ENCODE data around the gene GGT5. TPM values are rescaled to one million over a fixed set of nuclear protein-coding genes. Genes with fewer than 3 reads are reported as not detected.
"Not testable (repeated sequence)": the region's sequence is repeated elsewhere in the genome, so short reads cannot be mapped to it uniquely, and the experiment has no call there.

Gene GGT5
- total RNA-seq, 1 experiment from 2014 or later = not detected

DNA sequence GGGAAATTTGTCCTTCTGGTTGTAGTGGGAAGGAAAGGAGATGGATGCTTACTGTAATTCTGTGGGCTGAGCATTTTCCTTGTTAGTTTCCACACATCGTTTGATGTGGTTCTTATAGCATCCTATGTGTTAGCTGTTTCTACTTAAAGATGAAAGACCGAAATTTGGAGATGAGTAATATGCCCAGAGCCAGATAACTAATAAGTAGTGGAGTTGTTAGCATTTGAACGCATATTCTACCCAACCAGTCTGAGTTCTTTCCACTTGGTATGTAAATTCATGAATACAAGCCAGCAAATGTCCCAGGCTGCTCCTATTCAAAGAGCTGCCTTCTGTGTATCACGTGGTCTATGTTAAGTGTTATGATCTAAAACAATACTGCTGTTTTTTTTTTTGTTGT, 40.4 kb upstream of the GGT5 start:
- peaks cover 53% of the 10 kb centered on the region for H3K4me1 ChIP-seq (replicated peaks; ENCODE audit: insufficient read depth)
- POLR2A ChIA-PET (ENCODE audit: unreplicated experiment) = no interaction called here

DNA sequence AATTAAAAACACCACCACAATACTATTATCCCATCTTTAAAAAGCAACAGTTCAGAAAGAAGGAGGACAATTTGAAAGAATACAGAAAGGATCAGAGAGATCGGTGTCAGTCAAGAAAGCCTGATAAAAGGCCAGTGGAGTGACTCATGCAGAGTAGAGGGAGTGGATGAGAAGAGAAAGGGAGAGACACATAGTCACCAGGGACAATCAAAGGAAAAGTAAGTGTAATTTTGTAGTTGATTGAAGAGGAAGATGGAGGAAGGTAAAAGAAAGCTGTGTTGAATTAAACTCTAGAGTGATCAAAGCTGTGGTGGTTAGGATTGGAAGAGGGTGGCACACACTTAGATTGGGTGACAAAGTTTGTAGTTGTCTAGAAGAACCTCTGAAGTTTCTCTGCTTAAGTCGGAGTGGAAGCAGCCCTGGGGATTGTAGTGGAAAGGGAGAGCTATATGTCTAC, 39.9 kb upstream of the GGT5 start:
- POLR2A ChIA-PET (ENCODE audit: unreplicated experiment) = no interaction called here
- H3K4me1 ChIP-seq (replicated peaks; ENCODE audit: insufficient read depth) = peaks cover 49% of the 10 kb centered on the region
- H4K20me1 ChIP-seq (ENCODE audit: insufficient read depth) = no peaks in the 10 kb centered on the region
- BruUV-seq (replicated peaks) = no TSS peak
- no peak overlapping the region for H3K4me3 ChIP-seq
- H3K27me3 ChIP-seq (ENCODE audit: insufficient read depth, low read depth) = no peaks in the 10 kb centered on the region
- H3K9me2 ChIP-seq (ENCODE audit: insufficient read depth) = no peaks in the 10 kb centered on the region
- TF ChIP-seq, protein P1, sequence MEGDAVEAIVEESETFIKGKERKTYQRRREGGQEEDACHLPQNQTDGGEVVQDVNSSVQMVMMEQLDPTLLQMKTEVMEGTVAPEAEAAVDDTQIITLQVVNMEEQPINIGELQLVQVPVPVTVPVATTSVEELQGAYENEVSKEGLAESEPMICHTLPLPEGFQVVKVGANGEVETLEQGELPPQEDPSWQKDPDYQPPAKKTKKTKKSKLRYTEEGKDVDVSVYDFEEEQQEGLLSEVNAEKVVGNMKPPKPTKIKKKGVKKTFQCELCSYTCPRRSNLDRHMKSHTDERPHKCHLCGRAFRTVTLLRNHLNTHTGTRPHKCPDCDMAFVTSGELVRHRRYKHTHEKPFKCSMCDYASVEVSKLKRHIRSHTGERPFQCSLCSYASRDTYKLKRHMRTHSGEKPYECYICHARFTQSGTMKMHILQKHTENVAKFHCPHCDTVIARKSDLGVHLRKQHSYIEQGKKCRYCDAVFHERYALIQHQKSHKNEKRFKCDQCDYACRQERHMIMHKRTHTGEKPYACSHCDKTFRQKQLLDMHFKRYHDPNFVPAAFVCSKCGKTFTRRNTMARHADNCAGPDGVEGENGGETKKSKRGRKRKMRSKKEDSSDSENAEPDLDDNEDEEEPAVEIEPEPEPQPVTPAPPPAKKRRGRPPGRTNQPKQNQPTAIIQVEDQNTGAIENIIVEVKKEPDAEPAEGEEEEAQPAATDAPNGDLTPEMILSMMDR (conservative IDR thresholded peaks at IDR 0.05) = no peak
- no peak for TF ChIP-seq EZH2 (IDR thresholded peaks at IDR 0.05; ENCODE audit: low read depth)
- no peak overlapping the region for H2AFZ ChIP-seq
- H3K4me2 ChIP-seq = no peak overlapping the region
- H3K9me3 ChIP-seq (ENCODE audit: insufficient read depth, low read depth) = no peaks in the 10 kb centered on the region
- peaks cover 25% of the 10 kb centered on the region for H3F3A ChIP-seq (ENCODE audit: insufficient read depth, low read depth)
- intact Hi-C loops (cut with micrococcal nuclease; ENCODE audit: unreplicated experiment) = no loop called here
- no peak overlapping the region for H3K27ac ChIP-seq
- H3K79me2 ChIP-seq (ENCODE audit: low read depth) = peaks cover 73% of the 10 kb centered on the region
- peak in 1 of 2 experiments; percentile 45 for DNase-seq
- CTCF ChIA-PET = no interaction called here
- H3K36me3 ChIP-seq (ENCODE audit: low read depth) = peaks cover 6% of the 10 kb centered on the region; the same call in 1 of the 2 replicates

More for the DNA sequence above, 40.4 kb upstream of the GGT5 start:
- DNase-seq = no peak
- CTCF ChIA-PET = interaction anchor here (0.7 kb wide), 1 partner anchor 17 kb away, joined by 5 read pairs; no protein-coding TSS in a partner anchor
- Histone ChIP-seq H3K27ac (no peak overlapping the region), H3K79me2 (ENCODE audit: low read depth) (peaks cover 78% of the 10 kb centered on the region), H3K4me3 (no peak overlapping the region), H3K36me3 (ENCODE audit: low read depth) (peaks cover 6% of the 10 kb centered on the region; the same call in 1 of the 2 replicates), H3K9me3 (ENCODE audit: insufficient read depth, low read depth) (no peaks in the 10 kb centered on the region), H3K27me3 (ENCODE audit: insufficient read depth, low read depth) (no peaks in the 10 kb centered on the region), H2AFZ (no peak overlapping the region), H4K20me1 (ENCODE audit: insufficient read depth) (no peaks in the 10 kb centered on the region), H3K9me2 (ENCODE audit: insufficient read depth) (no peaks in the 10 kb centered on the region), H3F3A (ENCODE audit: insufficient read depth, low read depth) (peaks cover 25% of the 10 kb centered on the region), H3K4me2 (no peak overlapping the region)
- BruUV-seq (replicated peaks) = no TSS peak
- intact Hi-C loops (cut with micrococcal nuclease; ENCODE audit: unreplicated experiment) = no loop called here
- TF ChIP-seq, protein P1 (conservative IDR thresholded peaks at IDR 0.05) = no peak
- no peak for TF ChIP-seq EZH2 (IDR thresholded peaks at IDR 0.05; ENCODE audit: low read depth)

DNA sequence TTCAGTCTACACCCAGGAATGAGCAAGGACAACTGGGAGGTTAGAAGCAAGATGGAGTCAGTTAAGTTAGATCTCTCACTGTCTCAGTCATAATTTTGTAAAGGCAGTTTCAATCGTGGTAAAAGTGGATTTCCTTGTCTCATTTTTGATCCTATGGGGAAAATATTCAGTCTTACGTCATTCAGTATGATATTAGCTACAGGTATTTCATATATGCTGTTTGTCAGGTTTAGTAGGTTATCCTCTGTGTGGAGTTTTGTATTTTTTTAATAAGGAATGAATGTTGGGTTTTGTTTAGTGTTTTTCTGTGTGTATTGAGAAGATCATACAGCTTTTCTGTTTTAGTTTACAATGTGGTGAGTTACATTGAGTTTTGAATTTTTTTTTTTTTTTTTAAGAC, 37.5 kb upstream of the GGT5 start:
- peak overlapping the region; percentile 89 for H3K27ac ChIP-seq
- peaks cover 37% of the 10 kb centered on the region for H3K4me1 ChIP-seq (replicated peaks; ENCODE audit: insufficient read depth)
- ChIA-PET POLR2A (ENCODE audit: unreplicated experiment) (interaction anchor here (1.0 kb wide), 1 partner anchor 12 kb away, joined by 4 read pairs; the partner anchor contains the start of gene SPECC1L), CTCF (no interaction called here)
- peak in 1 of 2 experiments; percentile 92 for DNase-seq
- no peaks in the 10 kb centered on the region for H3K27me3 ChIP-seq (ENCODE audit: insufficient read depth, low read depth)
- peaks cover 18% of the 10 kb centered on the region for H3F3A ChIP-seq (ENCODE audit: insufficient read depth, low read depth)
- H3K4me3 ChIP-seq = peak overlapping the region; percentile 13; the same call in 1 of the 2 replicates
- peaks cover 6% of the 10 kb centered on the region; the same call in 1 of the 2 replicates for H3K36me3 ChIP-seq (ENCODE audit: low read depth)
- H2AFZ ChIP-seq = no peak overlapping the region
- H3K9me2 ChIP-seq (ENCODE audit: insufficient read depth) = no peaks in the 10 kb centered on the region
- H3K4me2 ChIP-seq = peak overlapping the region; percentile 64
- no peaks in the 10 kb centered on the region for H3K9me3 ChIP-seq (ENCODE audit: insufficient read depth, low read depth)
- no TSS peak for BruUV-seq (replicated peaks)
- no peak for TF ChIP-seq EZH2 (IDR thresholded peaks at IDR 0.05; ENCODE audit: low read depth)
- TF ChIP-seq, protein P1 (conservative IDR thresholded peaks at IDR 0.05) = no peak
- H3K79me2 ChIP-seq (ENCODE audit: low read depth) = peaks cover 71% of the 10 kb centered on the region
- no peaks in the 10 kb centered on the region for H4K20me1 ChIP-seq (ENCODE audit: insufficient read depth)
- intact Hi-C loops (cut with micrococcal nuclease; ENCODE audit: unreplicated experiment) = loop anchor here (1.0 kb wide), 1 partner anchor 21 kb away; no protein-coding TSS in a partner anchor

DNA sequence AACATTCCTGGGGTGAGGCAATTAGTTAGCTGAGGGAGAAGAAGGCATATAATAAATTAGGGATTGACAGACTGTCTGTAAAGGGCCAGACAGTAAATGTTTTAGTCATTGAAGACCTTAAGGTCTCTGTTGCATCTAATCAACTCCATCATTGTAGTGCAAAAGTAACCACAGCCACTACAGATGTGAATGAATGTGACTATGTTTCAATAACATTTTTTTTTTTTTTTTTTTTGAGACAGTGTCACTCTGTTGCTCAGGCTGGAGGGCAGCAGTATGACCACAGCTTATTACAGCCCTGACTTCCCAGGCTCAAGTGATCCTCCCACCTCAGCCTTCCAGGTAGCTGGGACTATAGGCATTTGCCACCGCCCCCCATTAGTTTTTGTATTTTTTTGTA, 35.5 kb upstream of the GGT5 start:
- H4K20me1 ChIP-seq (ENCODE audit: insufficient read depth); H2AFZ ChIP-seq; CTCF ChIA-PET; POLR2A ChIA-PET (ENCODE audit: unreplicated experiment); intact Hi-C loops (cut with micrococcal nuclease; ENCODE audit: unreplicated experiment); H3K4me3 ChIP-seq; H3K9me2 ChIP-seq (ENCODE audit: insufficient read depth); H3K9me3 ChIP-seq (ENCODE audit: insufficient read depth, low read depth); H3K27me3 ChIP-seq (ENCODE audit: insufficient read depth, low read depth); BruUV-seq (replicated peaks); H3K36me3 ChIP-seq (ENCODE audit: low read depth); DNase-seq; H3K4me2 ChIP-seq: not testable (repeated sequence)
- Histone ChIP-seq H3K4me1 (replicated peaks; ENCODE audit: insufficient read depth) (peaks cover 37% of the 10 kb centered on the region), H3F3A (ENCODE audit: insufficient read depth, low read depth) (peaks cover 18% of the 10 kb centered on the region), H3K27ac (peak overlapping the region; percentile 89; the same call in 1 of the 2 replicates), H3K79me2 (ENCODE audit: low read depth) (peaks cover 68% of the 10 kb centered on the region)

DNA sequence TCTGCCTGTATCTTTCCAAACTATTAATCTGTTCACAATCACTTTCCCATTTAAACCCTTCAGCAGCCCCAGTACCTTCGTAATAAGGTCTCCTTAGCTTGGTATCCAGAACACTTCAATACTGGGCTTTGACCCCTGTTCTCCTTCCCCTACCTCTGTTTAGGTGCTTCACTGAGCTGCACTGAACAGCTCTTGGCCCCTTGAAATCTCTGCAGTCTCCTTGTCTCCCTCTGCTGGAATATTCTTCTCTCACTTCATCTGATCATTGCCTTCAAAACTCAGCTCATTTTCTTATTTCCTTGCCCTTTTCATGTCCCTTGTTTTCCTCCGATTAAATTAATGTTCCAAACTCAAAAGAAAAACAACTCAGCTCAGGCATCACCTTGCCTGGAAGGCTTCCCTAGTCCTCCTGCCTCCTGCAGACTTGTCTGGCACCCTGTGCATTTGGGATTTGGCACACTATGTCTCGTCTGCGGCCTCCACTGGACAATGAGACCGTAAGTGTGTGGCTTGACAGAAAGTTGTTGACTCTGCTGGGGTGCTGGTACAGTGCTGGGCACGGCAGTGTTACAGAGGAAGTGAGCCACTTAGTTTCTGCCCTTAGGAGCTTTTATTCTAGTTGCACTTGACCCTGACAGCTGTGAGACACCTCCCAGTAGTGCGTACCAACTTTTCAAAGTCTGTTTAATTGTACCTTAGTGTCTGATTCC, 30.0 kb upstream of the GGT5 start:
- BruUV-seq (replicated peaks); H3F3A ChIP-seq (ENCODE audit: insufficient read depth, low read depth); POLR2A ChIA-PET (ENCODE audit: unreplicated experiment); H3K27me3 ChIP-seq (ENCODE audit: insufficient read depth, low read depth); CTCF ChIA-PET; H3K9me2 ChIP-seq (ENCODE audit: insufficient read depth); H3K9me3 ChIP-seq (ENCODE audit: insufficient read depth, low read depth); intact Hi-C loops (cut with micrococcal nuclease; ENCODE audit: unreplicated experiment); H3K36me3 ChIP-seq (ENCODE audit: low read depth); H4K20me1 ChIP-seq (ENCODE audit: insufficient read depth); H2AFZ ChIP-seq; H3K4me3 ChIP-seq; H3K27ac ChIP-seq; DNase-seq; H3K4me2 ChIP-seq: not testable (repeated sequence)
- peaks cover 28% of the 10 kb centered on the region for H3K4me1 ChIP-seq (replicated peaks; ENCODE audit: insufficient read depth)
- H3K79me2 ChIP-seq (ENCODE audit: low read depth) = peaks cover 66% of the 10 kb centered on the region

Measured in PC-9 (cell line).